Liver (tissue), 3 donors: Measurements from ENCODE around the gene MRPL37.

ENCODE experiments used
- CTCF ChIP-seq: fragments of 150-350 bp; IDR thresholded peaks from 2 replicates; pipeline ENCODE4 v1.5.1; 2017; ENCODE audit warnings: improper control_type of control experiment, low read depth, low read length; ENCODE audit not compliant: missing input control
- EGR1 ChIP-seq, 2 donors: IDR thresholded peaks; 2 replicates each; pipeline ENCODE4 v1.6.1; 2016 to 2018; ENCODE audit warnings: antibody characterized with exemption in 2 of 2, low read depth in 2 of 2
- FOXA1 ChIP-seq: IDR thresholded peaks from 2 replicates; pipeline ENCODE4 v1.6.1; 2016; ENCODE audit warnings: antibody characterized with exemption
- RAD21 ChIP-seq, 2 donors: IDR thresholded peaks; 2 replicates each; pipeline ENCODE4 v1.6.1; 2016; ENCODE audit warnings: antibody characterized with exemption in 2 of 2, mild to moderate bottlenecking in 2 of 2
- SP1 ChIP-seq: IDR thresholded peaks from 2 replicates; pipeline ENCODE4 v1.6.1; 2018; ENCODE audit warnings: antibody characterized with exemption, mild to moderate bottlenecking
- TAF1 ChIP-seq: conservative IDR thresholded peaks from 2 replicates; pipeline ENCODE4 v1.6.1; 2016; ENCODE audit warnings: antibody characterized with exemption, mild to moderate bottlenecking
- YY1 ChIP-seq: IDR thresholded peaks from 2 replicates; pipeline ENCODE4 v1.6.1; 2016; ENCODE audit warnings: antibody characterized with exemption, mild to moderate bottlenecking
- TF ChIP-seq, protein P1 (sequence below): IDR thresholded peaks from 2 replicates; pipeline ENCODE4 v1.6.1; 2016; ENCODE audit warnings: antibody characterized with exemption
- TF ChIP-seq, protein P2 (sequence below): IDR thresholded peaks from 2 replicates; pipeline ENCODE4 v1.6.1; 2016; ENCODE audit warnings: antibody characterized with exemption
- donor health status: healthy.
- donor health status: healthy.

DNA sequence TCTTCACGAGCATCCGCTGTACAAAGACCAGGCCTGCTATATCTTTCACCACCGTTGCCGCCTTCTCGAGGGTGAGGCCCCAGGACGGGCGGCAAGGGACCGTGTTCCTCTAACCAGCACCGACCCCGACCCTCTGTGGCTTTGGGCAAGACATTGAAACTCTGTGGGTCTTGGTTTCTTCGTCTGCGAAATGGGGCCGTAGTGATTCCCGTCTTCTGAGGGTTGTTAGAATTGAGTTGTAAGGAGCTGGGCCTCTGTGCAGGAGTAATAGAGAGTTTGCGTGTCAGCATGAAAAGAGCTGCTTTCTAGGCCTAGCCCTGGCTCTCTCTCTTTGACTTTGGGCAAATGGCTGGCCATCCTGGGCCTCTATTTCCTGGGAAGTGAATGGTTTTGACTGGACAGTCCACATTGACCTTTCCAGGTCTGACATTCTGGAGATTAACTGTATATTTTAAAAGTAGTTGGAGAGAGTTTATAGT is 591 bp downstream of the MRPL37 start:
- TF ChIP-seq CTCF (no peak), YY1 (no peak), FOXA1 (no peak), EGR1 (IDR thresholded peaks at IDR 0.05; ENCODE audit: low read depth in 2 of 2) (no peak), RAD21 (IDR thresholded peaks at IDR 0.05) (no peak), SP1 (no peak), TAF1 (no peak)
- TF ChIP-seq, protein P1, sequence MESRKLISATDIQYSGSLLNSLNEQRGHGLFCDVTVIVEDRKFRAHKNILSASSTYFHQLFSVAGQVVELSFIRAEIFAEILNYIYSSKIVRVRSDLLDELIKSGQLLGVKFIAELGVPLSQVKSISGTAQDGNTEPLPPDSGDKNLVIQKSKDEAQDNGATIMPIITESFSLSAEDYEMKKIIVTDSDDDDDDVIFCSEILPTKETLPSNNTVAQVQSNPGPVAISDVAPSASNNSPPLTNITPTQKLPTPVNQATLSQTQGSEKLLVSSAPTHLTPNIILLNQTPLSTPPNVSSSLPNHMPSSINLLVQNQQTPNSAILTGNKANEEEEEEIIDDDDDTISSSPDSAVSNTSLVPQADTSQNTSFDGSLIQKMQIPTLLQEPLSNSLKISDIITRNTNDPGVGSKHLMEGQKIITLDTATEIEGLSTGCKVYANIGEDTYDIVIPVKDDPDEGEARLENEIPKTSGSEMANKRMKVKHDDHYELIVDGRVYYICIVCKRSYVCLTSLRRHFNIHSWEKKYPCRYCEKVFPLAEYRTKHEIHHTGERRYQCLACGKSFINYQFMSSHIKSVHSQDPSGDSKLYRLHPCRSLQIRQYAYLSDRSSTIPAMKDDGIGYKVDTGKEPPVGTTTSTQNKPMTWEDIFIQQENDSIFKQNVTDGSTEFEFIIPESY, result no peak
- TF ChIP-seq, protein P2, sequence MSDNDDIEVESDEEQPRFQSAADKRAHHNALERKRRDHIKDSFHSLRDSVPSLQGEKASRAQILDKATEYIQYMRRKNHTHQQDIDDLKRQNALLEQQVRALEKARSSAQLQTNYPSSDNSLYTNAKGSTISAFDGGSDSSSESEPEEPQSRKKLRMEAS, result no peak
